SK-N-SH (cell line): Measurements from ENCODE around the gene SGTA. TPM values are rescaled to one million over a fixed set of nuclear protein-coding genes. Genes with fewer than 3 reads are reported as not detected.

Source experiments
- CTCF ChIA-PET: fragments of 300-600, 350-600 bp; formaldehyde crosslinking; extraction: SDS; loops from one replicate; lab custom pipeline; 2021; lab: Yijun Ruan, JAX
- POLR2A ChIA-PET: fragments of 350-600 bp; sonication (Branson Sonifier 250); formaldehyde crosslinking; extraction: SDS; loops from one replicate; lab custom pipeline; 2020; ENCODE audit warnings: antibody characterized with exemption, inconsistent platforms; lab: Yijun Ruan, JAX
- DNase-seq: peaks from one replicate; pipeline ENCODE4 v3.0.0; 2012
- H2AFZ ChIP-seq: fragments of 200-600 bp; sonication (generic); 2 replicates; pipeline ENCODE4 v1.8.1; 2016; ENCODE audit warnings: antibody characterized with exemption, mild to moderate bottlenecking, low read depth
- H3F3A ChIP-seq: fragments of 200-600 bp; sonication (generic); replicated peaks from 2 replicates; pipeline ENCODE3; 2016; ENCODE audit warnings: antibody characterized with exemption, mild to moderate bottlenecking; ENCODE audit not compliant: insufficient read depth
- H3K27ac ChIP-seq, 2 experiments: fragments of 200-500 bp in 1 of 2; fragments of 200-600 bp in 1 of 2; sonication (Bioruptor generic) in 1 of 2; sonication (generic), shearing (Covaris generic) in 1 of 2; 2 replicates each; pipeline versions ENCODE4 v1.5.1 to v1.6.1; 2014 to 2016; ENCODE audit warnings: low read depth in 2 of 2, inconsistent platforms in 1 of 2, low read length in 1 of 2, mild to moderate bottlenecking in 1 of 2, mixed read lengths in 1 of 2
- H3K27me3 ChIP-seq: fragments of 200-600 bp; sonication (generic), shearing (Covaris generic); 2 replicates; pipeline ENCODE4 v1.6.1; 2016; ENCODE audit warnings: mixed run types; ENCODE audit not compliant: insufficient read depth
- H3K36me3 ChIP-seq, 2 experiments: fragments of 200-500 bp in 1 of 2; fragments of 200-600 bp in 1 of 2; sonication (Bioruptor generic) in 1 of 2; sonication (generic) in 1 of 2; replicated peaks in 1 of 2; 2 replicates each; pipeline versions ENCODE3 to v1.5.1; 2014 to 2016; ENCODE audit warnings: low read length in 1 of 2, mild to moderate bottlenecking in 1 of 2; ENCODE audit not compliant: insufficient read depth in 2 of 2, control insufficient read depth in 1 of 2
- H3K4me1 ChIP-seq, 2 experiments: fragments of 200-500 bp in 1 of 2; fragments of 200-600 bp in 1 of 2; sonication (Bioruptor generic) in 1 of 2; sonication (generic), shearing (Covaris generic) in 1 of 2; 2 replicates each; pipeline versions ENCODE4 v1.5.1 to v1.6.1; 2014 to 2016; ENCODE audit warnings: low read depth in 1 of 2, low read length in 1 of 2, mixed run types in 1 of 2; ENCODE audit not compliant: insufficient read depth in 2 of 2, control insufficient read depth in 1 of 2
- H3K4me2 ChIP-seq: fragments of 200-600 bp; sonication (generic), shearing (Covaris generic); 2 replicates; pipeline ENCODE4 v1.6.1; 2017; ENCODE audit warnings: mixed run types
- H3K4me3 ChIP-seq, 2 experiments: fragments of 200-500 bp in 1 of 2; fragments of 200-600 bp in 1 of 2; sonication (Bioruptor generic) in 1 of 2; sonication (generic), shearing (Covaris generic) in 1 of 2; 2 replicates each; pipeline versions ENCODE4 v1.5.1 to v1.8.1; 2014 to 2016; ENCODE audit warnings: low read depth in 2 of 2, inconsistent platforms in 1 of 2, low read length in 1 of 2, mild to moderate bottlenecking in 1 of 2, mixed read lengths in 1 of 2, moderate library complexity in 1 of 2
- H3K79me2 ChIP-seq: fragments of 200-600 bp; sonication (generic); 2 replicates; pipeline ENCODE4 v1.8.1; 2017; ENCODE audit warnings: mild to moderate bottlenecking; ENCODE audit not compliant: insufficient read depth
- H3K9ac ChIP-seq: fragments of 200-600 bp; sonication (generic); 2 replicates; pipeline ENCODE4 v1.6.1; 2017; ENCODE audit warnings: mixed run types
- H3K9me2 ChIP-seq: fragments of 200-600 bp; sonication (generic); 2 replicates; pipeline ENCODE4 v1.6.1; 2017; ENCODE audit warnings: mixed run types
- H3K9me3 ChIP-seq: fragments of 200-600 bp; sonication (generic); 2 replicates; pipeline ENCODE4 v1.6.1; 2017; ENCODE audit warnings: mixed run types, mild to moderate bottlenecking, moderate library complexity
- H4K20me1 ChIP-seq: fragments of 200-600 bp; sonication (generic); 2 replicates; pipeline ENCODE4 v1.6.1; 2017; ENCODE audit warnings: mild to moderate bottlenecking, mixed run types; ENCODE audit not compliant: insufficient read depth
- FOSL2 ChIP-seq: IDR thresholded peaks from 2 replicates; pipeline ENCODE4 v1.4.0; 2012; ENCODE audit warnings: low read depth, mild to moderate bottlenecking, moderate library complexity, borderline replicate concordance
- GABPA ChIP-seq: IDR thresholded peaks from 2 replicates; pipeline ENCODE4 v1.4.0; 2012; ENCODE audit warnings: low read depth, mild to moderate bottlenecking
- GATA2 ChIP-seq: sonication (generic); formaldehyde crosslinking; IDR thresholded peaks from 2 replicates; pipeline ENCODE4 v1.5.0; 2020; ENCODE audit warnings: mild to moderate bottlenecking, missing genetic modification reagents
- JUND ChIP-seq: IDR thresholded peaks from 2 replicates; pipeline ENCODE4 v1.4.0; 2012
- MAX ChIP-seq: IDR thresholded peaks from 2 replicates; pipeline ENCODE4 v1.4.0; 2012; ENCODE audit warnings: low read depth
- MXI1 ChIP-seq: IDR thresholded peaks from 2 replicates; pipeline ENCODE4 v1.6.1; 2012; ENCODE audit warnings: mild to moderate bottlenecking, low read depth, low read length, improper control_type of control experiment
- POLR2AphosphoS5 ChIP-seq: IDR thresholded peaks from 2 replicates; pipeline ENCODE4 v1.6.1; 2012; ENCODE audit warnings: low read depth, low read length
- SIN3A ChIP-seq: IDR thresholded peaks from 2 replicates; pipeline ENCODE4 v1.6.1; 2012; ENCODE audit warnings: low read depth, mild to moderate bottlenecking, low read length, moderate library complexity, borderline replicate concordance
- SMC3 ChIP-seq: IDR thresholded peaks from 2 replicates; pipeline ENCODE4 v1.6.1; 2012; ENCODE audit warnings: low read depth, low read length, improper control_type of control experiment
- TAF1 ChIP-seq: IDR thresholded peaks from 2 replicates; pipeline ENCODE4 v1.6.1; 2012; ENCODE audit warnings: low read depth, mild to moderate bottlenecking, low read length, moderate library complexity, borderline replicate concordance
- USF1 ChIP-seq: IDR thresholded peaks from 2 replicates; pipeline ENCODE4 v1.4.0; 2012; ENCODE audit warnings: low read depth, borderline replicate concordance
- USF2 ChIP-seq: fragments of 150-350 bp; IDR thresholded peaks from 2 replicates; pipeline ENCODE4 v1.6.1; 2017; ENCODE audit warnings: antibody characterized with exemption, low read length, low read depth, borderline replicate concordance
- YY1 ChIP-seq: IDR thresholded peaks from 2 replicates; pipeline ENCODE4 v1.4.0; 2012; ENCODE audit warnings: low read depth, mild to moderate bottlenecking
- ZBTB33 ChIP-seq: IDR thresholded peaks from 2 replicates; pipeline ENCODE4 v1.4.0; 2012; ENCODE audit warnings: low read depth, borderline replicate concordance
- WGBS: methylation state at CpG from one replicate; pipeline ENCODE4 v1.1.6; 2017; ENCODE audit warnings: low lambda C conversion rate; 5-methylcytosine and 5-hydroxymethylcytosine counted together
- polyA plus RNA-seq, 3 experiments: library from polyadenylated mRNA; depleted of rRNA; stranded (reverse); fragments of >200 nt; gene quantifications; 2 replicates each; pipeline ENCODE4 v1.2.3, GENCODE V29; 2012

Gene SGTA
- polyA plus RNA-seq, 1 of the 3 experiments (the other 2 are of a cell fraction): 78.4 TPM

GRCh38 chr19:2797280-2797679 lies 14.2 kb upstream of the SGTA start:
- no peaks in the 10 kb centered on the region for H3K9me2 ChIP-seq
- TF ChIP-seq USF2 (no peak), POLR2AphosphoS5 (no peak), JUND (no peak)
- no peak overlapping the region for H3K9ac ChIP-seq
- no peaks in the 10 kb centered on the region for H3K79me2 ChIP-seq
- no peaks in the 10 kb centered on the region for H3K27me3 ChIP-seq
- 96% methylated on average over 8 of the region's 15 CpGs for WGBS
- H3K4me2 ChIP-seq: no peak overlapping the region
- no peaks in the 10 kb centered on the region for H3K4me1 ChIP-seq
- no peaks in the 10 kb centered on the region for H3K9me3 ChIP-seq
- ChIA-PET POLR2A (no interaction called here), CTCF (interaction anchor here (1.1 to 1.2 kb wide), 2 partner anchors 22 to 71 kb away, joined by 3 to 6 read pairs; partner anchors contain the start of gene ZNF554)
- no peak for DNase-seq
- peaks cover 11 to 47% of the 10 kb centered on the region in 2 experiments for H3K36me3 ChIP-seq
- H3F3A ChIP-seq: no peaks in the 10 kb centered on the region
- no peak overlapping the region for H3K4me3 ChIP-seq
- no peak overlapping the region for H2AFZ ChIP-seq
- no peak overlapping the region for H3K27ac ChIP-seq
- H4K20me1 ChIP-seq: no peaks in the 10 kb centered on the region; the same call in 1 of the 2 replicates

- Histone ChIP-seq H3K9ac (no peak overlapping the region), H2AFZ (no peak overlapping the region), H3K9me2 (no peaks in the 10 kb centered on the region), H3K36me3 (peaks cover 11 to 48% of the 10 kb centered on the region in 2 experiments)
- POLR2A ChIA-PET: no interaction called here
- TF ChIP-seq GATA2 (CRISPR knock-in tag): no peak
- no peak for TF ChIP-seq YY1
- no peak for TF ChIP-seq SIN3A
- TF ChIP-seq, all 33 proteins: peak for 0
- H3K27me3 ChIP-seq: no peaks in the 10 kb centered on the region
- H3K27ac ChIP-seq: no peak overlapping the region
- no peak for DNase-seq
- no peaks in the 10 kb centered on the region for H3K4me1 ChIP-seq
- no peaks in the 10 kb centered on the region for H3F3A ChIP-seq
- H3K9me3 ChIP-seq: no peaks in the 10 kb centered on the region
- H3K4me2 ChIP-seq: no peak overlapping the region
- WGBS: 97% methylated on average over 6 of the region's 23 CpGs
- no peak overlapping the region for H3K4me3 ChIP-seq
- H4K20me1 ChIP-seq: no peaks in the 10 kb centered on the region; the same call in 1 of the 2 replicates
- CTCF ChIA-PET: interaction anchor here (1.1 to 1.2 kb wide), 2 partner anchors 23 to 72 kb away, joined by 3 to 6 read pairs; partner anchors contain the start of gene ZNF554
- H3K79me2 ChIP-seq: no peaks in the 10 kb centered on the region
Observed at GRCh38 chr19:2796659-2797266, 13.7 kb upstream of the SGTA start.

GRCh38 chr19:2795827-2796658 lies 13.0 kb upstream of the SGTA start:
- CTCF ChIA-PET: interaction anchor here (1.2 kb wide), 1 partner anchor 23 kb away, joined by 6 read pairs; the partner anchor contains the start of gene ZNF554
- H4K20me1 ChIP-seq: no peaks in the 10 kb centered on the region; the same call in 1 of the 2 replicates
- H3K9me3 ChIP-seq: no peaks in the 10 kb centered on the region
- H3K27me3 ChIP-seq: no peaks in the 10 kb centered on the region
- H3F3A ChIP-seq: no peaks in the 10 kb centered on the region
- H3K9ac ChIP-seq: no peak overlapping the region
- no peaks in the 10 kb centered on the region for H3K79me2 ChIP-seq
- no peak overlapping the region for H2AFZ ChIP-seq
- DNase-seq: no peak
- H3K4me3 ChIP-seq: no peak overlapping the region
- H3K9me2 ChIP-seq: no peaks in the 10 kb centered on the region
- POLR2A ChIA-PET: no interaction called here
- 90% methylated on average over 25 of the region's 27 CpGs for WGBS
- no peak overlapping the region for H3K27ac ChIP-seq
- H3K36me3 ChIP-seq: peaks cover 11 to 49% of the 10 kb centered on the region in 2 experiments
- no peaks in the 10 kb centered on the region for H3K4me1 ChIP-seq
- no peak overlapping the region for H3K4me2 ChIP-seq
- TF ChIP-seq FOSL2 (no peak), USF1 (no peak), GATA2 (CRISPR knock-in tag) (no peak), SMC3 (no peak), ZBTB33 (no peak), JUND (no peak), MAX (no peak), POLR2AphosphoS5 (no peak), TAF1 (no peak), GABPA (no peak), MXI1 (no peak), USF2 (no peak)
